NCI-H226 (cell line): ENCODE data around the gene PCSK1N.
"Not testable (repeated sequence)": the region's sequence is repeated elsewhere in the genome, so short reads cannot be mapped to it uniquely, and the experiment has no call there.

Experiments used
- DNase-seq: peaks from one replicate; pipeline ENCODE4 v3.0.0-alpha.2; 2015

The PCSK1N gene

DNA sequence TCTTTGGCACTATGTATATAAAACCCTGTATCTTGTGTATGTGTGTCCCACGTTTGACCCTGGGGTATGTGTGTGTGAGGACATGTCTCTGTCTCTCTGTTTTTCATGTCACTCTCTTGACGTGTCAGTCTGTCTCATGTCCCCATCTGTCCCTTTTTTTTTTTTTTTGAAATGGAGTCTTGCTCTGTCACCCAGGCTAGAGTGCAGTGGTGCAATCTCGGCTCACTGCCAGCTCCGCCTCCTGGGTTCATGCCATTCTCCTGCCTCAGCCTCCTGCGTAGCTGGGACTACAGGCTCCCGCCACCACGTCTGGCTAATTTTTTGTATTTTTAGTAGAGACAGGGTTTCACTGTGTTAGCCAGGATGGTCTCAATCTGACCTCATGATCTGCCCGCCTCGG is 16.0 kb downstream of the PCSK1N start:
- not testable (repeated sequence) for DNase-seq

DNA sequence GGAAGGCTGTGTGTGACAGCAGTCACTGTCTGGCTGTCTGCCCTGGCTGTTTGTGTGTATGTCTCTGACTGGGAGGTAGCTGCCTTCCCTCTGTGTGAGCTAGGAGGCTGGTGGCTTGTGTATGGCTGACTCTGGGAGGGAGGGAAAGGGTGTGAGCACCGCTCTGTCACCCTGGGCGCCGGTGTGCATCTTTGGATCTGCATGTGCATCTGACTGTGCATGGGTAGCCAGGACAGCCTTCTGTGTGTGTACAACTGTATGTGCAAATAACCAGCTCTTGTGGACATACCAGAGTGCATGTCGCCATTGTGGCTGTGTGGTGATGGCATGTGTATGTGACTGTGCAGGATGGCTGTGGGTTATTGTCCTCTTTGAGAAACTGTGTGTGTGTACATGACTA is 16.5 kb downstream of the PCSK1N start:
- DNase-seq = no peak

DNA sequence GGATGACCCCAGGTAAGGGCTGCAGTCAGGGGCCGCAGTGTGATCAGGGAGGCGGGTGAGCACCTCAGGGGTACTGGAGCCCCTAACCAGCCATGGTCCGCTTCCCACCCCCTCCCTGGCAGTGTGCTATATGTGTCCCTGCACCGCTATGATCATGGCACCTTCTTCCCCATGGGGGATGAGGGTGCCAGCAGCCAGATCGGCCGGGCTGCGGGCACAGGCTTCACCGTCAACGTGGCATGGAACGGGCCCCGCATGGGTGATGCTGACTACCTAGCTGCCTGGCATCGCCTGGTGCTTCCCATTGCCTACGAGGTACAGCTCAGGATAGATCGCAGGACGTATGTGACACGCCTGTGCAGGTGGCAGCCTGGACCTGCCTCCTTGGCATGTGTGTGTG is 17.3 kb downstream of the PCSK1N start:
- DNase-seq = no peak

GRCh38 chrX:48816014-48816810 is 19.2 kb downstream of the PCSK1N start:
- no peak for DNase-seq

DNA sequence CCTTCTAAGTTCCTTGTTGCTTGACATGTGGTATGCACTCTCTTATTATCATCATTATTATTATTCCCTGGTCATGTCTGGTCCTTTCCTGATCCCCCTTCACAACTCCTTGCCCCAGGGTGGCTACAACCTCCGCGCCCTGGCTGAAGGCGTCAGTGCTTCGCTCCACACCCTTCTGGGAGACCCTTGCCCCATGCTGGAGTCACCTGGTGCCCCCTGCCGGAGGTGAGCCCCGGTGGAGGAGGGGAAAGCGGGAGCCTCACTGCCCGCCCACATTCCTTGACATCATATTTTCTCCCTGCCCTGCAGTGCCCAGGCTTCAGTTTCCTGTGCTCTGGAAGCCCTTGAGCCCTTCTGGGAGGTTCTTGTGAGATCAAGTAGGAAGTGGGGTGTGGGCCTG is 20.1 kb downstream of the PCSK1N start:
- DNase-seq = no peak

DNA sequence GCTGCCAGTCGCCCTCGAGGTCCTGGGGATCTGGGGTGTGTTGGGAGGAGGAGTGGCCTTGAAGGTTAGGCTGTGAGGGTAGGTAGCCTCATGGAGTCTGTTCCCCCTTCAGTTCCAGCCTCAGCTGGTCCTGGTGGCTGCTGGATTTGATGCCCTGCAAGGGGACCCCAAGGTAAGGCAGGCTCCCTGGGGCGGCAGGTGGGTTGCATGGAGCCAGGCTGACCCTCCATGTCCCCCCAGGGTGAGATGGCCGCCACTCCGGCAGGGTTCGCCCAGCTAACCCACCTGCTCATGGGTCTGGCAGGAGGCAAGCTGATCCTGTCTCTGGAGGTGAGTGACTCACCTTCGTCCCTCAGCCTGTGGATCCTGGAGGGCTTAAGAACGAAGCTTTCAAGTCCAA is 20.7 kb downstream of the PCSK1N start:
- no peak for DNase-seq

- DNase-seq = no peak
Observed at GRCh38 chrX:48813644-48814043, 21.8 kb downstream of the PCSK1N start.

DNA sequence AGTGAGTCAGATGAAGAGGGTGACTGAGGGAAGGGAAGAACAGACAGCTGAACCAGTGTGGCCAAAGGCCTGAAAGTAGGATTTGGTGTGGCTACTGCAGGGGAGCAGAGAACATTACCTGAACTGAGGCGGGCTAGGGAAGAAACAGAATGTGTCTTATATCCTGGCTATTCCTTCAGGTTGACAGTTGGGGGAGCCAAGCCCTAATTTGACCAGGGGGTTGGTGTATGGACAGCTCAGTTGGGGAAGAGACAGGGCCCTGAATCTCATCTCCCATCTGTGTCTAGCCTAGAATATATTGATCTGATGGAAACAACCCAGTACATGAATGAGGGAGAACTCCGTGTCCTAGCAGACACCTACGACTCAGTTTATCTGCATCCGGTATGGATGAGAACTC is 29.3 kb downstream of the PCSK1N start:
- no peak for DNase-seq

GRCh38 chrX:48802905-48803200 is 32.6 kb downstream of the PCSK1N start:
- DNase-seq = no peak

DNA sequence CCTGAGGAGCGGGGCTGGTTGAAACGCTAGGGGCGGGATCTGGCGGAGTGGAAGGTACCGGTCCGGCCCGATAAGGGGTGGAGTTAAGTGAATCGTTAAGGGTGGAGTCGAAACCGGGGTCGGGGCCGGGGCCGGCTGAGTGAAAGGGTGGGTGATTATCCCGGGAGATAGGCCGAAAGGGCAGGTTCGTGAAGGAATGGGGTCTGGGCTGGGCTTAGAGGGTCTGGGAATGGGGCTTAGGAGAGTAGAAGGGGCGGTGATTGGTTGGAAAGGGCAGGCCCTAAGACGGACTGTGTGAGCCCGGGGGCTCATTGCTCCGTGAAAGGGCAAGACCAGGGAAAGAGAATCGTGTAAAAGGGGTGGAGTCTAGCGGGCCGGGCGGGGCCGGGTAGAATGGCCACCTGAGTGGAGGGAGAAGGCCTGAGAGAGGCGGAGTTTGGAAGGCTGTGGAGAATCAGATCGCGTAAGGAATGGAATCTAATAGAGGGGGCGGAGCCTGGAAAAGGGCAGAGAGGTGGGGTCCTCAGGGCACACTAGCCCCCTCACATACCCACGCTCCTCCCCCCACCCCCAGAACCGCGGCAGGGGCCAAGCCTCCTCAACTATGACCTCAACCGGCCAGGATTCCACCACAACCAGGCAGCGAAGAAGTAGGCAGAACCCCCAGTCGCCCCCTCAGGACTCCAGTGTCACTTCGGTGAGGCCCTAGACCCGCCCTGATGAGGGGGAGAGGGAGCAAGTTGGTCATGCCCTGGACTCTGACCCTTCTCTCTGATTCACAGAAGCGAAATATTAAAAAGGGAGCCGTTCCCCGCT is 33.1 kb downstream of the PCSK1N start:
- peak; percentile 76 for DNase-seq

- DNase-seq = peak; percentile 94
Observed at GRCh38 chrX:48801280-48802088, 33.9 kb downstream of the PCSK1N start, which contains the start of gene HDAC6. Gene HDAC6 (plus strand): TSS chrX:48802067. CDS start chrX:48802693, 626 bp downstream.

DNA sequence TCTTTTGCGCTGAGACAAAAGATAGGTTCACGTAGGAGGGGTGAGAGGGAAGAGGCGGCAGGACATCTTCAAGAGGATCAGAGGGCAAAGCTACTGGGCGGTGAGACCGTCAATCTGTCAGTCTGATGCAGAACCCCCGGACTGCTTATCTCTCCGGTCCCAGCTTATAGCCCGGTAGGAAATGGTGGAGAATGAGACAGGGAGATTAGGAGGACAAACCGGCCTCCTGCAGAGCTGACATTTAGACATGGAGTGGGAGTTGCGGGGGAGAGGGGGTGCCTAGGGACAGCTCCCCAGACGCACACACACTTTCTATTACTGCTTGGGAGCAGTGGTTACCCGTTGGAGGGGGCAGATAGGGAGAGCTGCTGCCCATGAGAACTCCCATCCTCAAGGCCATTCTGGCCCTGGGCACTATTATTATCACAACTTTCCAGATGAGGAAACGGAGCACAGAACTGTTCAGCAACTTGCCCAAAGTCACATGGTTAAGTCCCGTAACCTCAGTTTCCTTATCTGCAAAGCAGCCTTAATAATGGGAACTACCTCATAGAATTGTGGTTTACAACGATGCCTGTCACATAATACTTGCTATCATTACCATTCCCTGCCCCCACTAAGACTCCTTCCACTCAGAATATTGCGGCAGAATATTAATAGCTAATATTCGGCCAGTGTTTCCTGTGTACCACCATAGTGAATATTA is 34.7 kb downstream of the PCSK1N start:
- no peak for DNase-seq

DNA sequence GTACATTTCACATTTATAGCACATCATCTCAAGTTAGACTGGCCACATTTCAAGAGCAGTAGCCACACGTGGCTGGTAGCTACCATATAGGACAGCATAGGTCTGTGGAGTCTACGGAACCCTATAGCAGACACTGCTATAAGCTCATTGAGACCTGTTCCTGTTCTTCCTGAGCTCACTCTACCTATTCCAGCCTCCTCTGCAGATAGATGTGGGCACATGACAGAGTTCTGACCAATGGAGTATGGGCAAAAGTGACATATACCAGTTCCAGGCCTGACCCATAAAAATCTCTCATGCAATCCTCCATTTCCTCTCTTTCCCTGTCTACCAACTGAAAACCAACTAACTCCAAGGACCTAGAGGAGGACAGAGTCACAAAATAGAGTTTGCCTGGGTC is 37.1 kb downstream of the PCSK1N start:
- no peak for DNase-seq

DNA sequence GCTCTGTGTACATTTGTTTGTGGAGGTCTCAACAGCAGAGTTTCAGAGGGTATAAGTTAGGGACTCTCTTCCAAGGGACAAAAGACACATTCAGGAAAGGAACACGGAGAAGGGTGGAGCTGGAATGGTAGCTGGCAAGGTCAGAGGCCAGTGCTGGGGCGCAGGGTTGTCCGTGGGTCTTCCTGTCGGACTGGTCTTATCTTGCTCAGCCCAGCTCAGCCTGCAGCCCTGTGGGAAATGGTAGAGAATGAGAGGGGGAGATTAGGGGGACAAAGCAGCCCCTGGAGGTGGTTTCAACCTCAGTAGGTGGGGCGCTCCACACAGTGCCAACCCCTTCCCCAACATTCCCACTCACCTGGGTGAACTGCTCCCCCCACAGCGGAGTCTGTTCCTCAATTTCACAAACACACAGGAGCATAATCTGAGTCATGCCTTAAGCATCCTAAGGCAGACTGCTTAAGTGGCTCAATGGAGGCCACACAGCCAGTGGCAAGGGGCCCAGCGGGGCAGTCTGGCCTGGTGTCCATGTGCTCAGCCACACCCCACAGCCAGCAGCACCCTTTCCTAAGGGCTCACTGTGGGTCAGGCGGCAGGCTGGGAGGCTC is 40.4 kb downstream of the PCSK1N start:
- DNase-seq = peak; percentile 9

DNA sequence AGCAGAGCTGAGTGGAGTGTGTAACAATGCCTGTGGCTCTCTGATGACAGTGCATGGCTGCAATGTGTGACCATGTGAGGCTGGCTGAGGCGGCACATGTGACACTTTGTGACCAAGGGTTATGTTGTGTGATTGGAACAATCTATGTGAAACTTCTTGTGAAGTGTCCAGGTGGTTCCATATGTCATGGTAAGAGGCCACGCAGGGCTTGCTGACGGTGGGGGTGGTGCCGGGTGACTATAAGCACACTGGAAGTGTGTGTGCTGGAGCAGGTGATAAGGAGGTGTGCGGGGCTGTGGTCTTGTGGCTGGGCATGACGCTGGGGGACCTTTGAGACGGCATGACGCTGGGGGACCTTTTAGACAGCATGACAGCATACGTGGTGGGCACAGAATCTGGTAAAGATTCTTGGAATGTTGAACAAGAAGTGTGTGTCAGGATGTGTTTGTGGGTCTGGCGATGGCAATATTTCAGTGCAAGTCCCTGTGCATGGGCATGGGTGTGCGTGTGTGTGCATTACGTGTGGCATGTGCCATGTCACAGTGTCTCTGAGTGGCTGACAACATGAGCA is 41.0 kb downstream of the PCSK1N start:
- no peak for DNase-seq

DNA sequence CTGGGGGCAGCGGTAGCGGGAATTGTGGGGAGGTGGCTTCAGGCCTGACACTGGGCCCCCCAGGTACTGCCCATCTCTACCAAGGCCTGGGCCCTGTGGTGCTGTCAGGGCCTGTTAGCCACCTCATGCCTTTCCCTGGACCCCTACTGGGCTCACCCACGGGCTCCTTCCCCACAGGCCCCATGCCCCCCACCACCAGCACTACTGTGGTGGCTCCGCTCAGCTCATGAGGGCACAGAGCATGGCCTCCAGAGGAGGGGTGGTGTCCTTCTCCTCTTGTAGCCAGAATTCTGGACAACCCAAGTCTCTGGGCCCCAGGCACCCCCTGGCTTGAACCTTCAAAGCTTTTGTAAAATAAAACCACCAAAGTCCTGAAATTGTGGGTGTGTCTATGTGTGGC is 41.5 kb downstream of the PCSK1N start:
- no peak for DNase-seq

DNA sequence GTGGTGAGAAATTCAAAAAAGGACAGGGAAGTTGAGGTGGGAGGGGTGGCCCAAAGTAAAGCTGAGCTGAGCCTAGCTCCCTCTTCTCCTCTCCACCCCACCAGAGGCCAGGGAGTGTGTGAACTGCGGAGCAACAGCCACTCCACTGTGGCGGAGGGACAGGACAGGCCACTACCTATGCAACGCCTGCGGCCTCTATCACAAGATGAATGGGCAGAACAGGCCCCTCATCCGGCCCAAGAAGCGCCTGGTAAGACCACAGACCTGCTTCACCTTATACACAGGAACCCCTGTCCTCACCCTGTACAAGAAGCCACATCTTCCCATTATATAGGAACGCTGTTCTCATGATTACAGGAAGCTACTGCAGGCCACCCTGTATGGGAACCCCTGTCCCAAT is 43.2 kb downstream of the PCSK1N start:
- no peak for DNase-seq

DNA sequence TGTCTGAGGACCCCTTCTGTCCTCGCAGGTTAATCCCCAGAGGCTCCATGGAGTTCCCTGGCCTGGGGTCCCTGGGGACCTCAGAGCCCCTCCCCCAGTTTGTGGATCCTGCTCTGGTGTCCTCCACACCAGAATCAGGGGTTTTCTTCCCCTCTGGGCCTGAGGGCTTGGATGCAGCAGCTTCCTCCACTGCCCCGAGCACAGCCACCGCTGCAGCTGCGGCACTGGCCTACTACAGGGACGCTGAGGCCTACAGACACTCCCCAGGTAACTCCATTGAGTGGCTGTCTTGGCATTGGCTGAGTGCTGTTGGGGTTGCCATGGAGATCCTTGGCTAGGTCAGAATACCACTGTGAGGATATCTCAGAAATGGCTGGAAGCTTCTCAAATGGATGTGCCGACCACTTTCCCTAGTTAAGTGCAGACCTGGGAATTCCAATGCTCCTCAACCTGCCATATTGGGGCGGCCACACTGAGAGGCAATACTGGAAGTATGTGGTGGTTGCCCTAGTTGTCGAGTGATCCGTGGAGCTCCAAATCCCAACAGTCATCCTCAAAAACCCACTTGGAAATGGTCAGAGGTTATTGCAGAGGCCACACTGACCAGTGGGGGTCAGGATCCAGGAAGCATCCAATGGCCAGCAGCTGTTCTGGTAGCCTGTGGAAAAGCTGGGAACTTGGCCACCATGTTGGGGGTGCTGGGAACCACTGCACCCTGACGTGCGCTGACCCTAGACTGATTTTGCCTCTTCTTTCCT is 44.2 kb downstream of the PCSK1N start:
- no peak for DNase-seq

DNA sequence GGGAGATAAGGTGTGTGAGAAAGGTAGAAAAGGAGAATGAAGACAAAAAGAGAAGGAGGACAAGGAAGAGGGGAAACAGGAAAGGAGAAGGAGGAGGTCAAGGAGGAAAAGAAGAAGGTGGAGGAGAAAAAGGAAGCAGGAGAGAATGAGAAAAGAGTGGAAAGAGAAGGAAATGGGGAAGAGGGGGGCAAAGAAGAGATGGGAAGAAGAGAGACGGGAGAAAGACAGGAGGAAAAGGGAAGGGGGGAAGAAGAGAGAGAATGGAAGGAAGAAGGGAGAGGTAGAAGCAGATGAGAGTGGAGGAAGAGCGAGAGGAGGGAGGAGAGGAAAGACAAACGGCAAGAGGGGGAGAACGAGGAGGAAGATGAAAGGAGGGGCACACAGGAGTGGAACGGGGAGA is 44.9 kb downstream of the PCSK1N start:
- DNase-seq = no peak

- no peak for DNase-seq
Observed at GRCh38 chrX:48789366-48790220, 45.8 kb downstream of the PCSK1N start.
